Measurements from ENCODE around the gene BORCS5.
"Not testable (repeated sequence)": the region's sequence is repeated elsewhere in the genome, so short reads cannot be mapped to it uniquely, and the experiment has no call there.

The BORCS5 gene

GRCh38 chr12:12470751-12471306 lies 114.0 kb downstream of the BORCS5 start:
- Histone ChIP-seq H3K9me3 (ENCODE audit: control insufficient read depth, low read length) (no peaks in the 10 kb centered on the region), H3K27ac (ENCODE audit: insufficient read depth, low read depth, low read length, poor library complexity, severe bottlenecking) (no peak overlapping the region), H3K4me3 (ENCODE audit: insufficient read depth, low read depth, low read length) (no peak overlapping the region), H3K36me3 (ENCODE audit: control insufficient read depth, insufficient read depth, low read length) (no peaks in the 10 kb centered on the region), H3K4me1 (ENCODE audit: control insufficient read depth, insufficient read depth, low read length) (no peaks in the 10 kb centered on the region), H3K27me3 (ENCODE audit: control insufficient read depth, insufficient read depth, low read length, poor library complexity, severe bottlenecking) (no peaks in the 10 kb centered on the region)
- 87 to 89% methylated on average over 6 to 7 of the region's 7 CpGs for WGBS, 2 experiments

- not testable (repeated sequence) for H3K9me3 ChIP-seq (ENCODE audit: control insufficient read depth, low read length); H3K4me1 ChIP-seq (ENCODE audit: control insufficient read depth, insufficient read depth, low read length); H3K27ac ChIP-seq (ENCODE audit: insufficient read depth, low read depth, low read length, poor library complexity, severe bottlenecking); H3K27me3 ChIP-seq (ENCODE audit: control insufficient read depth, insufficient read depth, low read length, poor library complexity, severe bottlenecking); H3K4me3 ChIP-seq (ENCODE audit: insufficient read depth, low read depth, low read length); H3K36me3 ChIP-seq (ENCODE audit: control insufficient read depth, insufficient read depth, low read length)
- 88 to 90% methylated on average over 30 to 35 of the region's 37 CpGs for WGBS, 2 experiments
Measured at GRCh38 chr12:12471982-12472961, 115.4 kb downstream of the BORCS5 start.

DNA sequence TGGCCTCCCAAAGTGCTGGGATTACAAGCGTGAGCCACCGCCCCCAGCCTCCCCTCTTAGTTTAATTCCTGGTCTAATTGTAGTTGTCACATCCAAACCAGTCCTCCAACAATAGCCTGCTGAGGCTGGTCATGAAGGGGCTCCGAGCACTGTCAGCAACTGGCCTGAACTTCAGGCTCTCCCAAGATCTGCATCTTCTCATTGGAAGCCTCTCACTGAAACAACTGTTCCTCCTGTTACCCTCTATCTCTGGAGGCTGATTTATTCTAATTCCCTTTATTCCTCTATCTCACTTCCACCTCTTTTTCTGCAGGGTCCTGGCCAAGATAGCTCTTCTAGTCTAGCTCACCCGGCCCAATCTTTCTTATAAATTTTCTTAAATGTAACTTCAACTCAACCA lies 116.3 kb downstream of the BORCS5 start:
- 92% methylated on average over 4 of the region's 4 CpGs for WGBS, 2 experiments
- H3K27ac ChIP-seq (ENCODE audit: insufficient read depth, low read depth, low read length, poor library complexity, severe bottlenecking), result no peak overlapping the region
- no peaks in the 10 kb centered on the region for H3K27me3 ChIP-seq (ENCODE audit: control insufficient read depth, insufficient read depth, low read length, poor library complexity, severe bottlenecking)
- H3K36me3 ChIP-seq (ENCODE audit: control insufficient read depth, insufficient read depth, low read length), result peaks cover 12% of the 10 kb centered on the region
- H3K9me3 ChIP-seq (ENCODE audit: control insufficient read depth, low read length), result no peaks in the 10 kb centered on the region
- H3K4me1 ChIP-seq (ENCODE audit: control insufficient read depth, insufficient read depth, low read length), result no peaks in the 10 kb centered on the region
- no peak overlapping the region for H3K4me3 ChIP-seq (ENCODE audit: insufficient read depth, low read depth, low read length)

- Histone ChIP-seq H3K4me1 (ENCODE audit: control insufficient read depth, insufficient read depth, low read length) (no peaks in the 10 kb centered on the region), H3K9me3 (ENCODE audit: control insufficient read depth, low read length) (no peaks in the 10 kb centered on the region), H3K27me3 (ENCODE audit: control insufficient read depth, insufficient read depth, low read length, poor library complexity, severe bottlenecking) (no peaks in the 10 kb centered on the region), H3K36me3 (ENCODE audit: control insufficient read depth, insufficient read depth, low read length) (peaks cover 12% of the 10 kb centered on the region), H3K4me3 (ENCODE audit: insufficient read depth, low read depth, low read length) (no peak overlapping the region), H3K27ac (ENCODE audit: insufficient read depth, low read depth, low read length, poor library complexity, severe bottlenecking) (no peak overlapping the region)
- WGBS, 2 experiments, result 87% methylated on average over 8 of the region's 8 CpGs
Measured at GRCh38 chr12:12474471-12474928, 117.6 kb downstream of the BORCS5 start.

DNA sequence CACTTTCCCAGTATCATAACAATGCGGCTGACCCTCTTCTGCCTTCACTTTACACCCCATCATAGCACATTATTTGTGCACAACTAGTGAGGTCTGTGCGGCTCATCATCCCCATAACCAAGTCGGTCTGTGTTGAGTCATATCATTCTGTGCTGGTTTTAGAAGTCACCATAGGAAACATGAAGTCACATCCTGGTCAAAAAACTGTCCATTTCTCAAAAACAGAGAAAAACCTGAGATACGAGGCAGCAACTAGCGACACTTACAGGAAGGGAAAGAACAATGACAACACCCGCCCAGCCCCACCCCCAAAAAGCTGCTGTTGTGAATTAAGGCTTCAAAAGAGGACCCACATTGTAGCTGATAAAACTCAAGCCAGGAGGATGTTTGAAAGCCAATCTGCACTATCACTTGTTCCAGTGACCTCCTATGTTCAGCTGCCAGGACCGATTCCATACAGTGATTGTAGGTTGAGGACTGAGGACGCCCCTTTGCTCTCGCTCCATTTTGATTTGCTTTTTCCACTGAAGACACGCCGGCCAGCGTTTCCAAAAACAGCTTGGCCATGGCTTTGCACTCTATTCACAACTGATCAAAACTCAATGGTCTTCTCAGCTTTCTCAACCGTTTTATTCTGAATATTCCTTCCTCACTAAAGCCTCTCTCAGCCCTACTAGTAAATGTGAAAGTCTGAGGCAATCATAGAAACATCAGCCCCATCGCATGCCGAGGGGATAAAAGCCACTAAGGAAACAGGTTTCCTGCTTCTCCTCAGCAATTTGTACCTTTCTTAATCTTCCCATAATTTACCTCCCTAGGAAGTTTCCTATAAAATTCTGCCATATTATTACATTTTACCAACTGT lies 118.3 kb downstream of the BORCS5 start:
- Histone ChIP-seq H3K27me3 (ENCODE audit: control insufficient read depth, insufficient read depth, low read length, poor library complexity, severe bottlenecking) (no peaks in the 10 kb centered on the region), H3K27ac (ENCODE audit: insufficient read depth, low read depth, low read length, poor library complexity, severe bottlenecking) (no peak overlapping the region), H3K36me3 (ENCODE audit: control insufficient read depth, insufficient read depth, low read length) (peaks cover 12% of the 10 kb centered on the region), H3K4me1 (ENCODE audit: control insufficient read depth, insufficient read depth, low read length) (no peaks in the 10 kb centered on the region), H3K4me3 (ENCODE audit: insufficient read depth, low read depth, low read length) (no peak overlapping the region), H3K9me3 (ENCODE audit: control insufficient read depth, low read length) (no peaks in the 10 kb centered on the region)
- 94 to 95% methylated on average over 15 of the region's 15 CpGs for WGBS, 2 experiments

DNA sequence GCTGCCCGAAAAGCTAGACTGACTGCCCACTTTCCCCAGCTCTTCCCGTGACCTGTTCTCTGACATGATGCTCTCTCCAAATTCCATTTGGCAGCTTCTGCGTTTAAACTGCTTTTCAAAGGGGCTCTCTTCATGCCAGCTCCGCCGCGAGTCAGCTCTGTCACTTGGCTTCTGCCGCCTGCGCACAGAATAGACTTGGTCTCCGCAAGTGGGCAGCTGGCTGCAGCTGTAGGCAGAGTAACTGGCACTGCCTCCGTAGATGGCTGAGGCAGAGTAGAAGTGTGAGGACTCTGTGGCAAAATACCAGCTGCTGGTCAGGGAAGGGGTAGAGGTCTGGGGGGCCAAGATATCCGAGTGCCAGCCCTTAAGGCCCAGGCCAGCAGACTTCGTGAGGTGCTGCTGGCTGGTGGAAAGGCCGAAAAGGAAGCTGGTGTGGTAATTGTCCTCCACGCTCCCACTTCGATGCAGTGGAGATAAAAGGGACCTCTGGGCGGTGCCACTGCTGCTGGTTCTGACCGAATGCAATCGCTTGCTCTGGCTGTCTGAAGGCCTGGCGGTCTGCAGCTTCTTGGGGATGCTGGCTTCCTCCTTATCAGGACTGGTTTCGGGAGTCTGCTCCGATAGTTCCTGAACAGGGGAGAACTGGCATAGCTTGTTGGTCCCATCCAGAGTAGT lies 120.1 kb downstream of the BORCS5 start:
- H3K36me3 ChIP-seq (ENCODE audit: control insufficient read depth, insufficient read depth, low read length), result peaks cover 12% of the 10 kb centered on the region

DNA sequence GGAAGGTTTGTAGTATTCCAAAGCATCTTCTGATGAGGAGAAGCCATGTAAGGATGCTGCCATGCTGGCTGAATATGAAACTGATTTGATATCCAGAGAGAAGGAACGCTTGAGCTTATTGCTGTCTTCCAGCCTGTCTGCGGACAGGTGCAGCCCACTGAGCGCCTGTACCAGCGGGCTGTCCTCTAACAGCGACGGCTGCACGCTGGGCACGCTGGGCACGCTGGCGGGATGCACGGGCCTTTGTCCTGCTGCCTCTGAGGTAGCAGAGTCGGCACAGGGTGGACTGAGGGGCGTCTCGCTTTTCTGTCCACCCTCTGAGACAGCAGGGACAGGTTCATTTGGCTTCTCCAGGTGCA lies 120.6 kb downstream of the BORCS5 start:
- H3K27me3 ChIP-seq (ENCODE audit: control insufficient read depth, insufficient read depth, low read length, poor library complexity, severe bottlenecking), result no peaks in the 10 kb centered on the region
- peaks cover 12% of the 10 kb centered on the region for H3K36me3 ChIP-seq (ENCODE audit: control insufficient read depth, insufficient read depth, low read length)
- H3K4me1 ChIP-seq (ENCODE audit: control insufficient read depth, insufficient read depth, low read length), result no peaks in the 10 kb centered on the region
- WGBS, 2 experiments, result 96 to 98% methylated on average over 14 of the region's 14 CpGs
- no peak overlapping the region for H3K4me3 ChIP-seq (ENCODE audit: insufficient read depth, low read depth, low read length)
- H3K27ac ChIP-seq (ENCODE audit: insufficient read depth, low read depth, low read length, poor library complexity, severe bottlenecking), result no peak overlapping the region
- no peaks in the 10 kb centered on the region for H3K9me3 ChIP-seq (ENCODE audit: control insufficient read depth, low read length)

More for the DNA sequence above, 120.1 kb downstream of the BORCS5 start:
- no peaks in the 10 kb centered on the region for H3K4me1 ChIP-seq (ENCODE audit: control insufficient read depth, insufficient read depth, low read length)
- WGBS, 2 experiments, result 94 to 95% methylated on average over 21 of the region's 21 CpGs
- no peak overlapping the region for H3K4me3 ChIP-seq (ENCODE audit: insufficient read depth, low read depth, low read length)
- no peak overlapping the region for H3K27ac ChIP-seq (ENCODE audit: insufficient read depth, low read depth, low read length, poor library complexity, severe bottlenecking)
- H3K9me3 ChIP-seq (ENCODE audit: control insufficient read depth, low read length), result no peaks in the 10 kb centered on the region
- H3K27me3 ChIP-seq (ENCODE audit: control insufficient read depth, insufficient read depth, low read length, poor library complexity, severe bottlenecking), result no peaks in the 10 kb centered on the region

DNA sequence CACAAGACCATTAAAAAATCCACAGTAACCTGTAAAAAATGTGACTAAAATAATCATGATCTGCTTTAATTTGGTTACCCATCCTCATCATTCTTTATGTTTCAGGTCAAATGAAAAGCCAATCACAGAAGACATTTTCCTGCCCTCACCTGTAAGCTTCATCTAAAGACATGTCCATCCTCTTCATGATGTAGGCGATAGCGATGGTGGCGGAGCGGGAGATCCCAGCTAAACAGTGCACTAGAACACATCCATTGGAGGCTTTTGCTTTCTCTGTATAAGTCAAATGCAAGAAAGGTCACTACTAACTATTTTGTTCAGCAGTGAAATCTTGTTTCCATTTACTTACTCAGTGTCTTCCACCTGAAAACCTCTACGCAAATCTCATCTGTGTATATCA lies 123.2 kb downstream of the BORCS5 start:
- H3K27me3 ChIP-seq (ENCODE audit: control insufficient read depth, insufficient read depth, low read length, poor library complexity, severe bottlenecking), result no peaks in the 10 kb centered on the region
- H3K4me3 ChIP-seq (ENCODE audit: insufficient read depth, low read depth, low read length), result no peak overlapping the region
- no peak overlapping the region for H3K27ac ChIP-seq (ENCODE audit: insufficient read depth, low read depth, low read length, poor library complexity, severe bottlenecking)
- H3K36me3 ChIP-seq (ENCODE audit: control insufficient read depth, insufficient read depth, low read length), result peaks cover 12% of the 10 kb centered on the region
- WGBS, 2 experiments, result 96% methylated on average over 5 of the region's 5 CpGs
- H3K4me1 ChIP-seq (ENCODE audit: control insufficient read depth, insufficient read depth, low read length), result no peaks in the 10 kb centered on the region
- no peaks in the 10 kb centered on the region for H3K9me3 ChIP-seq (ENCODE audit: control insufficient read depth, low read length)

- Histone ChIP-seq H3K27ac (ENCODE audit: insufficient read depth, low read depth, low read length, poor library complexity, severe bottlenecking) (no peak overlapping the region), H3K36me3 (ENCODE audit: control insufficient read depth, insufficient read depth, low read length) (peaks cover 12% of the 10 kb centered on the region), H3K4me1 (ENCODE audit: control insufficient read depth, insufficient read depth, low read length) (no peaks in the 10 kb centered on the region), H3K27me3 (ENCODE audit: control insufficient read depth, insufficient read depth, low read length, poor library complexity, severe bottlenecking) (no peaks in the 10 kb centered on the region), H3K4me3 (ENCODE audit: insufficient read depth, low read depth, low read length) (no peak overlapping the region), H3K9me3 (ENCODE audit: control insufficient read depth, low read length) (no peaks in the 10 kb centered on the region)
- 92 to 93% methylated on average over 2 of the region's 2 CpGs for WGBS, 2 experiments
Measured at GRCh38 chr12:12481631-12482030, 124.8 kb downstream of the BORCS5 start.
